NCI-H748 (cell line): Measurements from ENCODE around the gene CDS1.
"Not testable (repeated sequence)": the region's sequence is repeated elsewhere in the genome, so short reads cannot be mapped to it uniquely, and the experiment has no call there.

Source experiments
- DNase-seq: peaks from one replicate; lab custom pipeline; 2025; ENCODE audit not compliant: unreplicated experiment; lab: John Stamatoyannopoulos, UW

Gene CDS1

GRCh38 chr4:84582988-84583875, at the start of gene CDS1:
TSS of gene CDS1 (plus strand) at chr4:84583127. CDS start at chr4:84583402, 275 bp downstream.
- peak; percentile 90 for DNase-seq

GRCh38 chr4:84535901-84536300, 47.0 kb upstream of the CDS1 start:
- DNase-seq: no peak

GRCh38 chr4:84545093-84545492, 37.8 kb upstream of the CDS1 start:
- no peak for DNase-seq

- DNase-seq: no peak
Measured at GRCh38 chr4:84547211-84547610, 35.7 kb upstream of the CDS1 start.

GRCh38 chr4:84549191-84549590, 33.7 kb upstream of the CDS1 start:
- not testable (repeated sequence) for DNase-seq

GRCh38 chr4:84562156-84562555, 20.8 kb upstream of the CDS1 start:
- DNase-seq: no peak

GRCh38 chr4:84563002-84563401, 19.9 kb upstream of the CDS1 start:
- no peak for DNase-seq

GRCh38 chr4:84565951-84566350, 17.0 kb upstream of the CDS1 start:
- peak; percentile 8 for DNase-seq

- DNase-seq: no peak
Measured at GRCh38 chr4:84568496-84568895, 14.4 kb upstream of the CDS1 start.

- no peak for DNase-seq
Measured at GRCh38 chr4:84569009-84569408, 13.9 kb upstream of the CDS1 start.

- no peak for DNase-seq
Measured at GRCh38 chr4:84573385-84574068, 9.4 kb upstream of the CDS1 start.

- DNase-seq: no peak
Measured at GRCh38 chr4:84574069-84574720, 8.7 kb upstream of the CDS1 start.

- peak; percentile 51 for DNase-seq
Measured at GRCh38 chr4:84578540-84579402, 4.2 kb upstream of the CDS1 start.

GRCh38 chr4:84579403-84579776, 3.5 kb upstream of the CDS1 start:
- no peak for DNase-seq

- peak; percentile 90 for DNase-seq
Measured at GRCh38 chr4:84582302-84582987, 482 bp upstream of the CDS1 start.

GRCh38 chr4:84583876-84584380, 1.0 kb downstream of the CDS1 start:
- DNase-seq: no peak

GRCh38 chr4:84585251-84585650, 2.3 kb downstream of the CDS1 start:
- no peak for DNase-seq

- DNase-seq: no peak
Measured at GRCh38 chr4:84594724-84595123, 11.8 kb downstream of the CDS1 start.

- DNase-seq: peak; percentile 14
Measured at GRCh38 chr4:84596826-84597225, 13.9 kb downstream of the CDS1 start.

- DNase-seq: no peak
Measured at GRCh38 chr4:84597450-84597849, 14.5 kb downstream of the CDS1 start.
